Measurements from ENCODE around the gene HRH2.
"Not testable (repeated sequence)": the region's sequence is repeated elsewhere in the genome, so short reads cannot be mapped to it uniquely, and the experiment has no call there.

Gene HRH2

DNA sequence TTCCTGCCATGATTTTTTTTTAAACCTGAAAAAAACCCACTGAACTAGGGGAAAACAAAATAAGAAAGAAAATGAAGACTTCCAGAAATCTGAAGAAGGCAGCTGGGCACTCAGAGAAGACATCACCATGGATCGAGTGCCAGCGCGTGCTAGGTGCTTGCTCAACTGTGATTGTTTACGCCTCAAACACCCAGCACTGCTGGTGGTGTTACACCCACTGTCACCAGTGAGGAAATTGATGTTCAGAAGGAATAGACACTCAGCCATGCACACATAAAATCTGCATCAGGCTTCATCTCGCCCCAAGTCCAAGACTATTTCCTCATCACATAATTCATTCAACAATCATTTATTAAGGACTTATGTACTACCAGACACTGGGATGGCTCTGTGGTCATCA lies 82.1 kb downstream of the HRH2 start:
- DNase-seq (ENCODE audit: low spot score) = no peak

DNA sequence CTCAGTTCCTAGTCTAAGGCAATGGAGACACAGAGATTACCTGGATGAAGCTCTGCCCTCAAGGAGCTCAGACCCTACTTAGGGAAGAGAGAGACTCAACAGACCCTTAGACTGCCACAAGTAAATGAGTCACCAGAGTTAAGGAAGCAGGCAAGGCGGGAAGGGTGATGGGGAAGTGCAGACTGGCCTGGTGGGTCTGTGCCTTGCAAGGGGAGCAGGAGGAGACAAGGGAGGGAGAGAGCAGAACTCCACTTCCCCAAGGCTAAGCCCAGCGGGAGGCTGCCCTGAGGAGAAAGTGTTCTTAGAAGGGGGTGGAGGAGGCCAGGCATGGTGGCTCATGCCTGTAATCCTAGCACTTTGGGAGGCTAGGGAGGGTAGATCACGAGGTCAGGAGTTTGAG lies 83.7 kb downstream of the HRH2 start:
- DNase-seq (ENCODE audit: low spot score) = no peak

DNA sequence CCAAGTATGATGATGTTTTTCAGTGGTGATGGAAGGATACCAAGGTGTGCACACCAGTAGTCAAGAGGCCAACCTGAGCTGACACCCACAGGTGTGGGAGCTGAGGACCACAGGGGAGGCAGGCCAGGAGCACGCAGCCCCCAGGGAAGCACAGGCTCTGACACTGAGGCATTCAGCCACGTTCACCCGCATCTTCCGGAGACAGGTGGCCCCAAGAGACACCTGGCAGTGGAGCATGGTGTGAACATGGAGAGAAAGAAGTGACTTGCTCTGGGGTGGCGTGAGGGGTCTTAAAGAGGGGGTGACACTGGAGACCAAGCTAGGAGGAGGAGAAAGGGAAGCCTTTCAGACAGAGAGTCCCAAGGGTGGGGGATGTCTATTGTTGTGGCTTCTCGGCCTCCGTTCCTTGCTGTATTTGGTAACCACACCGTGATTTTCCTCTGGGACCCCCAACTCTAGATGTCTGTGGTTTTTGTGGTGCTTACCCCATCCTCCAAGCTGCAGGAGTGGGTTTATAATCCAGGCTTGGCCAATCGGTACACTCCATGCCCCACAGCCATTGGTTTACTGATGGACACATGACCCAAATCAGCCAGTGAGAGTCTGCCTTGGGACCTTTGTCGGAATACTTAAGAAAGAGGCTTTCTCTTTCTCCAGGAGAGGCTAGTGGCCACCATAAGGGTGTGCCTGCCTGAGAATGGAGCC lies 84.6 kb downstream of the HRH2 start:
- no peak for DNase-seq (ENCODE audit: low spot score)

DNA sequence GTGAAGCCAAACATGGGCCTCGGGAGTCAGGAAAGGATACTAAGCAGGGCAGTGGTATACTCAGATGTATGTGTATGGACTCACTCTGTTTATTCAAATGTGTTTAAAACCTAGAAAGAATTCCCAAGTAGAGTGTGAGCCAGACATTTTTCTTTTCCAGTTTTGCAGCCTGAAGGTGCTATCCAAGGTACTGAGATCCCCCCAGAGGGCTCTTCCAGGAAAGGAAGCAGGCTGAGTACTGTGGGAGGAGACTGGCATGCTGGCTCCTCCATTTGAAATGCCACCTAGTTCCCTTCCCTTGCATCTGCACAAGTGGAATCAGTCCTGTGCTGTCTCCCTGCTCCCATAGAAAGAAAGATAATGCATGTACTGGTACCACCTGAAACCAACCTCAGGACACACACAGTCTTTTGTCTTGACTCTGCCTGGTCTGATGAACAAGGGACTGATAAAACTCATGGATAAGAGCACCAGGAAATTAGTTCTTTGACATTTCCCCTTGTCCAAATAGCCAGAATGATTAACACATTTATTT lies 85.9 kb downstream of the HRH2 start:
- DNase-seq (ENCODE audit: low spot score) = no peak

DNA sequence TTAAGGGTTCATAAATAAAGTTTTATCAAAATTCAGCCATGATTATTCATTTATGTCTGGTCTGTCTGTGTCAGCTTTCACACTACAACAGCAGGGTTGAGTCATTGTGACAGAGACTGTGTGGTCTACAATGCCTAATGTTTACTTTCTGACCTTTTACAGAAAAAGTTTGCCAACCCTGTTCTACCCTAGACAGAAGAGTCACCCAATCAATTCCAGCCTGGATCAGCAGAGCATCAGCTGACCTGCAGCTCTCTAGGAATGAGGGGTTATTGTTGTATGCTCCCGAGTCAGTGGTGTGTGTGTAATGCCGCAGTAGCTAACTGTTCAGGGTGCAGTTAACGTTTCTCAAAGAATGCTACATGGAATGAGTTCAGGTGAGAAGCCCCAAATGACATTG lies 87.3 kb downstream of the HRH2 start:
- DNase-seq (ENCODE audit: low spot score) = no peak

DNA sequence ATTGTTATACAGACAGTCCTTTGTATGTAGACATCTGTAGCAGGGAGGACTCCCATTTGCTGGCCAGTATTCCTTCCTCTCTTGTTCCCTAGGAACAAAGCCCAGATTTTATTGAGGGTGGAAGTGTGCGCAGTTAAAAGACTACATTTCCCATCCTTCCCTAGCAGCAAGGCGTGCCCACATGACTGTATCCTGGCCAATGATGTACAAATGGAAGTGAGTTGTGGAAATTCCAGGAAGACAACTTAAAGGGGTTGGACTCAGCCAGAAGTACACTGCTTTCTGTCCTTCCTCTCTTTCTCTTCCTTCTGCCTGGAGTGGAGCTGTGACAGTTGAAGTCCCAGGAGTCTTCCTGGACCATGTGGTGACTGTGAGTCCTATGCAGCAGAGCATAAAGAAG lies 89.0 kb downstream of the HRH2 start:
- peak; percentile 70 for DNase-seq (ENCODE audit: low spot score)

DNA sequence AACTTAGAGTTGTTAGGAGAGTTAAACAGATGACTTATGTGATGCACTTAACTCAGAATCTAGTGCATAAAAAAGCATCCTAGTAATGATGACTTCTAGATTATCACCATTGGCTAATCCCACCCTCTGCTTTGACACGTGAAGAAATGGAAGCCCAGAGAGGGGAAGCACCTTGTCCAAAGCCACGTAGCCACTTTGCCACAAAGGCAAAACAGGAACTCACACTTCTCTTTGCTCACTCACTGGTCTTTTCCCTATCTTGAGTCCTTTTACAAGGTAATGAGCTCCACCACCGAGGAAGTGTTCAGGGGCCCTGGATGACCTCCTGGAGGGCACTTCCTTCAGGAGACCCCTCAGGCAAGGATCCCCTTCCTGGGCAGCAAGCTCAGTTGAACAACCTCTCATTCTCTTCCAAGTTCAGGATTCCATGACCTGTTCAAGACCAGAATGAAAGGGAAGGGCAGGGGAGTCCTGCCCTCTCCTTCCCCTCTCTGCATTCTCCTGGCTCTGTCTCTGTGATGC lies 89.7 kb downstream of the HRH2 start:
- DNase-seq (ENCODE audit: low spot score) = no peak

DNA sequence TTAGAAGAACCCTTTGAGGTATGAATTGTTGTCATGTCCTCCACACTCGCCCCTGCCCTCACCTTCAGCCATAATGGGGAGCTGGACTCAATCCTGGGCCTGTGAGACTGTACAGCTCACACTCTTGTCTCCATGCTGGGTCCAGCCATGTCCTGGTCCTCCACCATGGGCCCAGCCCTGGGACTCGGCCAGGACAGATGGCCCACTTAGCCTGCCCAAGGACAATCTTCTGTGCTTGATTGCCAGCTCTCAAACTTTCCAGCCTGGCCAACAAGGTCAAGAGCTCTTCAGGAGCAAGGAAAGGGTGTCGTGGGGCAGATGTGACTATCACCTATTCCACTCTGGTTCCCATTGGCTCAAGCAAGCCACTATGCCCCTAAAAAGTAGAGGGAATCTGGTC lies 90.8 kb downstream of the HRH2 start:
- peak; percentile 42 for DNase-seq (ENCODE audit: low spot score)

DNA sequence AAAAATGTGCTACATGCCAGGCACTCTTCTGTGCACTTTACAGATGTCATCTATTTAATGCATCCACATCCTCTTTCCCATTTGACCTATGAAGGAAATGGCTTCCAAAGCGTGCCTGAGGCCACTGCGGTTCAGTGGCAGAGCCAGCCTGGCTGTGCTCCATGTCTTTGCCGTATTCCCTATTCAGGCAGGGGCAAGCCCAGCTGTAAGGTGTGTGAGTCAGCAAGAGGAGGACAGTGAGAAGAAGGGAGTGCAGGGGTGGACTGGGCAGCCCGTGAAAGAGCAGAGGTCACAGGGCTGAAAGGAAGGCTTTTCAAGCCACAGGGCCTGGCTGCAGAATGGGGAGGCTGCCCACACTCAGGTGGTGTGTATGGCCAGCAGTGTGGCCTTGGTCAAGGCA lies 91.7 kb downstream of the HRH2 start:
- DNase-seq (ENCODE audit: low spot score) = peak; percentile 17

DNA sequence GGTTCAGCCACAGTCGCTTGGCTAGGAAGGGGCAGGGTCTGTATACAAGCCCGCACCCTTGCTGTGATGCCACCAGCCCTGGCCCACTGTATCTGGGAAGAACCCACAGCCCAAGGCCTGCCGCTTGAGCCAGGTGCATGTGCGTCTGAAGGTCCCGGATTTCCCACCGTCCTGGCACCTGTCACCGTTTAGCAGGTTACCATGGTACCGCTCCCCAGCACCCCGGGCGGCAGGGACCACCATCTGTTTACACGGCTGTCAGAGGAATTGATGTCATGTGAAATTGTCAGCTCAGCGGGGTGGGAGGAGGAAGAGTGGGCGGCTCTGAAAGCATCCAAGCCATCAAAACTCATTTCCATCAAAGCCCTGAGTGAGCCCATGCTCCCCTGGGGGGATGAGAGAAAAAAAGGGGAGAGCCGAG lies 92.7 kb downstream of the HRH2 start:
- peak; percentile 95 for DNase-seq (ENCODE audit: low spot score)

DNA sequence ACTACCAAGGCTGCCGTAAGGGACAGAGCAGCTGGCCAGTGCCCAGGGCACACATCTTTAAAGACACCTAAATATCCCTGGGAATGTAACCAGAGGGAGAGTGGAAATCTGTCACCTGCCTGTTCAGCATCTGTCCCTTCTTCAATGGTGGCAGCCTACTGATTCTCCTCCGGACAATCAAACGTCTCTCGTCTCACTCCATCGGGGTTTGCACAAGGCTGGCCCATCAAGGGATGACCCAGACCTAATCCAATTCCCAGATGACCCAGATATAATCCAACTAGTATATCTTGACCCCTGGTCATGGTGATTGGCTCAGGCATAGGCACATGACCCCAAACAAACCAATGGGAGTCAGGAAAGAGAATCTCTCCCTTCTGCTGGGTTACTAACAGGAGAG lies 93.5 kb downstream of the HRH2 start:
- no peak for DNase-seq (ENCODE audit: low spot score)

DNA sequence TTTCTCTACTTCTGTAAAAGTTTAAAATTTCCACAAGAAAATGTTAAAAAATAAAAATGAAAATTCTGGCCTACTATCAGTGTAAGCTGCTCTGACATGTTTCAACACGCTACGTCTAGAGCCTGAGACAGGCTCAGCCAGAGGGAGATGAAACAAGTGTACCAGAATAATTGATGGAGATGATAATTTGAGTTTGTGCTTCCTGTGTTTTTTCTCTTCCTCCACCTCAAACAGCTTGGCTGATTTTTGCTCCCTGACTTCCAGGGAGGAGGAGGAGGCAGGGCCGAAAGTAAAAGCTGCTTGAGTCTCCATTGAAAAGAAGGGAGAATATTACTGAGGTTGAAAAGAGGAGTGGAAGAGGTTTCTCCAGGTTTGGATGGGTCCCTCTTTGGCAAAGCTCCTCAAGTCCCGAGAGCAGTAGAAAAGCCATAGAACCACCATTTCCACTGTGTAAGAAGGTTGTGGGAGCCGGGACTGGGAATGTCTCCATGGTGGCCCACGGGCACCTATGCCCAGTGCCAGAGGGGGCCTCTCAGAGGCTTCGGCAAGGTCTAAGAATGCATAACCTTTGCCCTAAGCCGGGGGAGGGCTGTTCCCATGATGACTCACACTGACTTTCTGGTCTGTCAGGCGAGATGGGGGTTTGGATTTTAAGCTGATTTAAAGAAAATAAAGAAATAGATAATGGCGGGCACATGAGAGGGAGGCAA lies 95.1 kb downstream of the HRH2 start:
- DNase-seq (ENCODE audit: low spot score) = peak; percentile 86

DNA sequence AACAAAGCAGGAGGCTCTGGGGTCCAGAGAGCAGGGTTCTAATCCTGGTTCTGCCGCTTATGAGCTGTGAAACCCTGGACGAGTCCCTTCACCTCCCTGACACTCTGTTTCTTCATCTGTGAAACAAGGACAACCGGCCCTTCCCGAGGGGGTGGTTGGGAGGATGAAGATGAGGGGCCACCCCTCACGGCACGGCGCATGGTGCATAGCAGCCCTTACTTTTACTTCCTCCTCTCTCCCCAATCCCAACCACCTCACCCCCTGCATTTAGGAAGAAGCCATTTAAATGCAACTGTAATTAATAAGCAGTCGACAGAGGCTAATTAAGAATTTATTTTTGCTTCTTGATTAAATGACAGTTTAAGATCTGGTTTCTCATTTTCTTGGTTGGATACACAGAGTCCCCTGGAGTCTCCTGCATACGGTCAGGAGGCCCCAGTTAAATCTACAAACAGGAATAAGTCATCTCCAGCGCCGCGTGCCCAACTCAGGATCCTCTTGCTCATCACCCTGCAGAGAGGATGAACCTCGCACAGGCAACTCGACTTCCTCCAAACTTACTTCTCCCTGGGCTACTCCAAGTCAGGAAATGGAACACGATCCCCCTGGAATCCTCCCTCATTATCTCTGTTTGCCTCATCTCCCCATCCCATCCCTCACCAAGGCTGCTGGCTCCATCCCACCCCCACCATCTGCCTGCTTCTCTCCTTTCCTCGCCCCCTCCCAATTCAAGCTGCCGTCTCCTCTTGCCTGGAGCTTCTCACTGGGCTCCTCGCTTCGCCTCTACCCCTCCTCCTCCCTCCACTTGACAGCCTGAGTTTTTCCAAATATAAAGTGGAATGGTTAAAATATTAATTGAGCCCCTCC lies 95.9 kb downstream of the HRH2 start:
- DNase-seq (ENCODE audit: low spot score) = peak; percentile 22

DNA sequence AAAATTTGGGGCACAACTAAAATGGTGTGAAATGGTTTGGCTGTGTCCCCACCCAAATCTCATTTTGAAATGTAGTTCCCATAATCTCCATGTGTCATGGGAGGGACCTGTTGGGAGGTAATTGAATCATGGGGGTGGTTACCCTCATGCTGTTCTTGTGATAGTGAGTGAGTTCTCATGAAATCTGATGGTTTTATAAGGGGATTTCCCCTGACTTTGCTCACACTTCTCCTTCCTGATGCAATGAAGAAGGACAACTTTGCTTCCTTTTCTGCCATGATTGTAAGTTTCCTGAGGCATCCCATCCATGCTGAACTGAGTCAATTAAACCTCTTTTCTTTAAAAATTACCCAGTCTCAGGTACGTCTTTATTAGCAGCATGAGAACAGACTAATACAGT lies 102.1 kb downstream of the HRH2 start:
- not testable (repeated sequence) for DNase-seq (ENCODE audit: low spot score)

Data from cerebellar cortex (tissue), 1 donor.